ENCODE results near the gene ZNF821.

- TF ChIP-seq YY1 (IDR thresholded peaks at IDR 0.05; ENCODE audit: insufficient read depth, insufficient read length), result no peak
- no peak for TF ChIP-seq SUZ12 (IDR thresholded peaks at IDR 0.05; ENCODE audit: extremely low read depth, insufficient read depth, insufficient read length)
- TF ChIP-seq ZNF274 (IDR thresholded peaks at IDR 0.05; ENCODE audit: low read depth, low read length), result no peak
These were observed 10.4 kb upstream of the ZNF821 start for GRCh38 chr16:71894229-71894920.

Measured in NT2/D1 (cell line).